ENCODE data around the gene EHD2. TPM values are rescaled to one million over a fixed set of nuclear protein-coding genes. Genes with fewer than 3 reads are reported as not detected.
"Not testable (repeated sequence)": the region's sequence is repeated elsewhere in the genome, so short reads cannot be mapped to it uniquely, and the experiment has no call there.

The EHD2 gene
- total RNA-seq, 1 experiment from 2014 or later, result 13.3 TPM

DNA sequence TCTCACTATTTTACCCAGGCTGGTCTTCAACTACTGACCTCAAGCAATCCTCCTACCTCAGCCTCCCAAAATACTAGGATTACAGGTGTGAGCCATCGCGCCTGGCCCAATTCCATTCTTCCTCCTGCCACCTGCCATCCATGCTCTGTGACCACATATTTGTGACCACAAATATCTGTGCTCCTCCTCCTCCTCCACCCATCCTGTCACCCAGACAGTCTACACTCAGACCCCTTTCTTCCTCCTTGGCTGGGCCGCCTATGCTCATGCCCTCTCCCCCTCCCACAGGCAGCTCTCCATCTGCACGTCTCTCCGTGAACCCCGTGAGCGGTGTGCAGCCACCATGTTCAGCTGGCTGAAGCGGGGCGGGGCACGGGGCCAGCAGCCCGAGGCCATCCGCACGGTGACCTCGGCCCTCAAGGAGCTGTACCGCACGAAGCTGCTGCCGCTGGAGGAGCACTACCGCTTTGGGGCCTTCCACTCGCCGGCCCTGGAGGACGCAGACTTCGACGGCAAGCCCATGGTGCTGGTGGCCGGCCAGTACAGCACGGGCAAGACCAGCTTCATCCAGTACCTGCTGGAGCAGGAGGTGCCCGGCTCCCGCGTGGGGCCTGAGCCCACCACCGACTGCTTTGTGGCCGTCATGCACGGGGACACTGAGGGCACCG is 3.2 kb downstream of the EHD2 start:
- no TSS peak for BruUV-seq (replicated peaks)
- Histone ChIP-seq H3K4me3 (ENCODE audit: low read depth, low read length) (no peak overlapping the region), H3K27me3 (replicated peaks; ENCODE audit: control insufficient read depth, insufficient read depth, low read length) (no peaks in the 10 kb centered on the region), H3K9me3 (no peaks in the 10 kb centered on the region), H3K36me3 (ENCODE audit: control insufficient read depth, insufficient read depth, low read length) (no peaks in the 10 kb centered on the region), H3K4me1 (0 out of 2 replicates have a peak, but pooled peaks cover 7% of the 10 kb centered on the region)
- TF ChIP-seq, protein P1, sequence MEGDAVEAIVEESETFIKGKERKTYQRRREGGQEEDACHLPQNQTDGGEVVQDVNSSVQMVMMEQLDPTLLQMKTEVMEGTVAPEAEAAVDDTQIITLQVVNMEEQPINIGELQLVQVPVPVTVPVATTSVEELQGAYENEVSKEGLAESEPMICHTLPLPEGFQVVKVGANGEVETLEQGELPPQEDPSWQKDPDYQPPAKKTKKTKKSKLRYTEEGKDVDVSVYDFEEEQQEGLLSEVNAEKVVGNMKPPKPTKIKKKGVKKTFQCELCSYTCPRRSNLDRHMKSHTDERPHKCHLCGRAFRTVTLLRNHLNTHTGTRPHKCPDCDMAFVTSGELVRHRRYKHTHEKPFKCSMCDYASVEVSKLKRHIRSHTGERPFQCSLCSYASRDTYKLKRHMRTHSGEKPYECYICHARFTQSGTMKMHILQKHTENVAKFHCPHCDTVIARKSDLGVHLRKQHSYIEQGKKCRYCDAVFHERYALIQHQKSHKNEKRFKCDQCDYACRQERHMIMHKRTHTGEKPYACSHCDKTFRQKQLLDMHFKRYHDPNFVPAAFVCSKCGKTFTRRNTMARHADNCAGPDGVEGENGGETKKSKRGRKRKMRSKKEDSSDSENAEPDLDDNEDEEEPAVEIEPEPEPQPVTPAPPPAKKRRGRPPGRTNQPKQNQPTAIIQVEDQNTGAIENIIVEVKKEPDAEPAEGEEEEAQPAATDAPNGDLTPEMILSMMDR (IDR thresholded peaks at IDR 0.05; ENCODE audit: insufficient read depth in 1 of 2, low read depth in 1 of 2, low read length in 1 of 2, severe bottlenecking in 1 of 2, unreplicated experiment in 1 of 2), result no peak
- CTCF ChIA-PET, result interaction anchor here (0.7 kb wide), 1 partner anchor 27 kb away, joined by 6 read pairs; no protein-coding TSS in a partner anchor
- POLR2A ChIA-PET, result no interaction called here
- Mint-ChIP-seq H3K4me3 (ENCODE audit: unreplicated experiment) (no peak overlapping the region), H3K27me3 (ENCODE audit: insufficient read depth, unreplicated experiment) (no peaks in the 10 kb centered on the region), H3K27ac (ENCODE audit: unreplicated experiment) (no peak overlapping the region), H3K9me3 (ENCODE audit: unreplicated experiment) (no peaks in the 10 kb centered on the region), H3K36me3 (ENCODE audit: insufficient read depth, unreplicated experiment) (peaks cover 13% of the 10 kb centered on the region), H3K4me1 (ENCODE audit: low read depth, unreplicated experiment) (peaks cover 16% of the 10 kb centered on the region)
- intact Hi-C loops (cut with micrococcal nuclease; ENCODE audit: unreplicated experiment), result no loop called here
- no peak for DNase-seq

DNA sequence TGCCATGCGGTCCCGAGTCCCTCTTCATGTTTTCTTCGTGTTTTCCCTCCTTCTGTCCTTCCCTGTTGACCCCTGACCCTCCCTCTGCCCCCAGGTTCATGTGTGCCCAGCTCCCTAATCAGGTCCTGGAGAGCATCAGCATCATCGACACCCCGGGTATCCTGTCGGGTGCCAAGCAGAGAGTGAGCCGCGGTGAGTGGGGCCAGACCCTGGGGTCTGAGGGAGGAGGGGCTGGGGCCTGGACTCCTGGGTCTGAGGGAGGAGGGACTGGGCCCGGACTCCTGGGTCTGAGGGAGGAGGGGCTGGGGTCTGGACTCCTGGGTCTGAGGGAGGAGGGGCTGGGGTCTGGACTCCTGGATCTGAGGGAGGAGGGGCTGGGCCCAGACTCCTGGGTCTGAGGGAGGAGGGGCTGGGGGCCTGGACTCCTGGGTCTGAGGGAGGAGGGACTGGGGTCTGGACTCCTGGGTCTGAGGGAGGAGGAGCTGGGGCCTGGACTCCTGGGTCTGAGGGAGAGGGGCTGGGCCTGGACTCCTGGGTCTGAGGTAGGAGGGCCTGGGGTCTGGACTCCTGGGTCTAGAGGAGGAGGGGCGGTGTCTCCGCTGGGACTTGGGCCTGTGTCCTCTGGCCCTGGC is 5.3 kb downstream of the EHD2 start:
- H3K27me3 ChIP-seq (replicated peaks; ENCODE audit: control insufficient read depth, insufficient read depth, low read length); H3K4me3 Mint-ChIP-seq (ENCODE audit: unreplicated experiment); H3K36me3 ChIP-seq (ENCODE audit: control insufficient read depth, insufficient read depth, low read length); H3K4me1 ChIP-seq; H3K27ac Mint-ChIP-seq (ENCODE audit: unreplicated experiment); DNase-seq; BruUV-seq (replicated peaks); H3K9me3 ChIP-seq; POLR2A ChIA-PET; intact Hi-C loops (cut with micrococcal nuclease; ENCODE audit: unreplicated experiment); H3K9me3 Mint-ChIP-seq (ENCODE audit: unreplicated experiment); H3K4me3 ChIP-seq (ENCODE audit: low read depth, low read length); H3K27me3 Mint-ChIP-seq (ENCODE audit: insufficient read depth, unreplicated experiment): not testable (repeated sequence)
- Mint-ChIP-seq H3K36me3 (ENCODE audit: insufficient read depth, unreplicated experiment) (peaks cover 13% of the 10 kb centered on the region), H3K4me1 (ENCODE audit: low read depth, unreplicated experiment) (peaks cover 16% of the 10 kb centered on the region)
- CTCF ChIA-PET, result interaction anchor here (0.6 to 0.7 kb wide), 4 partner anchors 18 to 290 kb away, joined by 3 to 7 read pairs (median 6); no protein-coding TSS in a partner anchor

DNA sequence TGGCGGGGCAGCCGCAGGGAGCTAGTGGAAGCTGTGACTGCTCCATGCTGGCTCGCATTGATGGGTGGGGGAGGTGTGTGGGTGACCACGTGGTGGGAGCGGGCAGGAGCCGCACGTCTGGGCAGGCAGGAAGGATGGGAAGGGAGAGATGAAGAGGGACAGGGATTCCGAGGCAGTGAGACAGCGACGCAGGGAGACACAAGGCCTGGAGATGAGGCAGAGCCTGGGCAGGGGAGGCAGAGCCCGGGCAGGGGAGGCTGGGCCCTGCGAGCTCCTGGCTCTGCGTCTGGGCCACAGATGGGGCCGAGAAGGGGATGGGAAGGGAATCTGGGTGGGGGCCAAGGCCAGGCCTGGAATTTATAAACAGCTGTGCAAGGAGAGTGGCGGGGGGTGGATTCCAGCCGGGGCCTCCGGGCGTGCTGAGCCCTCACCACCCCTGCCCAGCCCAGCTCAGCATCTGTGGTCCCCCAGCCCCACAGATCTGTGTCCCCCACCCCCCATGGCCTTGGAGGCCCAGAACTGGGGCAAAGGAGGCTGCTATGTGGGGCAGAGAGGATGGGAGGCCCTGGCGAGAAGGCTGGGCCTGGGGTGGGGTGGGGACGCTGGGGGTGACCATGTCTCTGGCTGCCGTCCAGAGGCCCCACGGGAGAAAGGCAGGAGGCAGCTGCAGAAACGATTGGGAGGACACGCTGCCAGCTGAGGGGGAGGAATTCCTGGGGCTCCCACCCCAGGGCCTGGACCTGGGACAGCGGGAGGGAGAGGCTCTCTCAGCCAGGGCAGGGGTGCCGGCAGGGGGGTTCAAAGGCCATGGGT is 6.0 kb downstream of the EHD2 start:
- DNase-seq, result no peak
- Mint-ChIP-seq H3K27ac (ENCODE audit: unreplicated experiment) (no peak overlapping the region), H3K27me3 (ENCODE audit: insufficient read depth, unreplicated experiment) (no peaks in the 10 kb centered on the region), H3K9me3 (ENCODE audit: unreplicated experiment) (no peaks in the 10 kb centered on the region), H3K4me3 (ENCODE audit: unreplicated experiment) (no peak overlapping the region), H3K36me3 (ENCODE audit: insufficient read depth, unreplicated experiment) (peaks cover 13% of the 10 kb centered on the region), H3K4me1 (ENCODE audit: low read depth, unreplicated experiment) (peaks cover 9% of the 10 kb centered on the region)
- H3K27me3 ChIP-seq (replicated peaks; ENCODE audit: control insufficient read depth, insufficient read depth, low read length), result no peaks in the 10 kb centered on the region
- H3K9me3 ChIP-seq, result no peaks in the 10 kb centered on the region
- no TSS peak for BruUV-seq (replicated peaks)
- peaks cover 8% of the 10 kb centered on the region for H3K4me1 ChIP-seq
- POLR2A ChIA-PET, result interaction anchor here (0.5 kb wide), 1 partner anchor 304 kb away, joined by 4 read pairs; no protein-coding TSS in a partner anchor
- CTCF ChIA-PET, result interaction anchor here (0.6 to 0.7 kb wide), 3 partner anchors 19 to 291 kb away, joined by 3 to 7 read pairs (median 4); no protein-coding TSS in a partner anchor
- no peak overlapping the region for H3K4me3 ChIP-seq (ENCODE audit: low read depth, low read length)
- intact Hi-C loops (cut with micrococcal nuclease; ENCODE audit: unreplicated experiment), result no loop called here
- no peaks in the 10 kb centered on the region for H3K36me3 ChIP-seq (ENCODE audit: control insufficient read depth, insufficient read depth, low read length)
- TF ChIP-seq, protein P1 (IDR thresholded peaks at IDR 0.05; ENCODE audit: insufficient read depth in 1 of 2, low read depth in 1 of 2, low read length in 1 of 2, severe bottlenecking in 1 of 2, unreplicated experiment in 1 of 2), result no peak
